GM04504 (cell line): ENCODE results near the gene KRTAP10-12.

Source experiments
- DNase-seq: peaks from one replicate; pipeline ENCODE4 v3.0.0-alpha.2; 2012; ENCODE audit warnings: low read depth

Gene KRTAP10-12

DNA sequence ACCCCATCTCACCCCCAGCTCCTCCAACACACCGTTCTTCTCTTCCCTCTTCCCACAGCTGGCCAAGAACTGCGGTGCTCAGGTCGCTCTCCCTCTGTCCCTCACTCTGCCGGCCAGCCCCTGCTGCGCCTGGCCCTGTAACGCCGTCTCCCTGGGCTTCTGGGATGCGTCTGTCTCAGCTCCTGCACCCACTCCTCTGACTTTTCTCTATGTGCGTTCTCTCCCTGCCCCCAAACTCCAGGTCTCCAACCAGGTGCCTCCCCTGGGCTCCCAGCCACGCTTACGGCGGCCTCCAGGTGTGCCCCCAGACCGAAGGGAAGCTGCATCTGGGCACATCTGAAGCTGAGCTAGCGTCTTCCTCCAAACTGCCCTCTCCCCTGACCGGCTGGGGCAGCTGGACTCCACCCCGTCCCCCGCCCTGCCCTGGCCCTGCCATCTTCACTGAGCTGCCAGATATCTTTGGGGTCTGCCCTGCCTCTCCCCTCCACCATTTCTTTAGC lies 2.6 kb downstream of the KRTAP10-12 start:
- DNase-seq: no peak

DNA sequence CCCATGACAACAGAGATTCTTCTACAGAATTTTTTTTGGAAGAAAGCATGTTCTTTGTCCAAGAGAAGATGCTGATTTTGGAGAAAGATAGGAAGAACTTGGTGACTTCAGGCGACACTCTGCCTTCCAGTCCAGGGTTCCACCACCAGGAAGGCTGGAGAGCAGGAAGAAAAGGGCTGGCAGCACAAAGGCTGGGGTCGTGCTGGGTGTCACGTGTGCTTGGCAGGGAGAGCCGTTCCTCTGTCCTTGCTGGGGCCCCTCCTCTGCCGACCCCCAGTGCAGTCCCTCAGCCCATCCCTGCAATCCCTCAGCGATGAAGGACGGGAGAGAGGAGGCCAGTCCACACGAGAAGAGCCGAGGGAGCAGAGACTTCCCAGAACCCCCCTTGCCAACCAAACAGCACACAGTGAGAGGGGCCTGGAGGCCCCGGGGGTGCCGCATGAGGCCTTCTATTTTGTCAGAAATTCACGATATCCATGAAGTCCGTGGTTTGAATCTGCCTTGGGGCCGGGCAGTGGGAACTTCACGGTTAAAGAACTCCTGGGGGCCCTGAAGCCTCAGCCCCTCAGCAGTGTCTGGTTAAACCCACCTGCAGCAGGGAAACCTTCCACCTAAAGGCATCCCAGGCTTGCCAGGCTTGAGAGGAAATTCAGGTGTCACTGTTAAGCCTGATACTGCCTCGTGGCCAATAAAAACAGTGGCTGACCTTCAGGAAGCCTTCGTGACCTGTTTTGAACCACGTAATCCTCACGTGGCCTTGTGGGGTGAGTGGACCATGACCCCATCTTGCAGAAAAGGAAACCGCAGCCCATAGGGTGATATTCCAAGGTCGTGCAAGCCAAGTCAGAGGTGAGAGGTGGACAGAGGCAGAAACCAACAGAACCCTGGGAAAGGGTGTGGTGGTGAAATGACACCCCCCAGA lies 3.4 kb downstream of the KRTAP10-12 start:
- no peak for DNase-seq

DNA sequence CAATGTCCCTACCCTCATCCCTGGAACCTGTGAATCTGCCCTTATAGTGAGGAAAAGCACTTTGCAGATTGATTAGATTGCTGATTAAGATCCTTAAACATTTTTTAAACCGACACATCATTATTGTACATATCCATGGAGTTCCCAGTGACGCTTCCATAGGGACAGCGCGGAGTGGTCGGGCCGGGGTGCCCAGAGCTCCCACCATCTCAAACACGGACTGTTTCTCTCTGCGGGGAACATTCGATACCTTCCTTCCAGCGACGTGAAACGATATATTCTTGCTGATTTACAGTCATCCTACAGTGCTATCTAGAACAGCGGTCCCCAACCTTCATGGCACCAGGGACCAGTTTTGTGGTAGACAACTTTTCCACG lies 4.0 kb downstream of the KRTAP10-12 start:
- no peak for DNase-seq

DNA sequence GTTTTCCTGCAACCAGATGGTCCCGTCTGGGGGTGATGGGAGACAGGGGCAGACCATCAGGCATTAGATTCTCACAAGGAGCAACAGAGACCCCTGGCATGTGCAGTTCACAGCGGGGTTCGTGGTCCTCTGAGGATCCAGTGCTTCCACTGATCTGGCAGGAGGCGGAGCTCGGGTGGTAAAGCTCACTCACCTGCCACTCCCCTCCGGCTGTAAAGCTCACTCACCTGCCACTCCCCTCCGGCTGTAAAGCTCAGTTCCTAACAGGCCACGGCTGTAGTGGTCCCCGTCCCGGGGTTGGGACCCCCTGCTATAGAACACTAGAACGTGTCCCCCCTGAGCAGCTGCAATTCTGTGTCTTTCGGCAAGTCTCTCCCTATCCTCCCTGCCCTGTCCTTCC lies 4.6 kb downstream of the KRTAP10-12 start:
- no peak for DNase-seq

DNA sequence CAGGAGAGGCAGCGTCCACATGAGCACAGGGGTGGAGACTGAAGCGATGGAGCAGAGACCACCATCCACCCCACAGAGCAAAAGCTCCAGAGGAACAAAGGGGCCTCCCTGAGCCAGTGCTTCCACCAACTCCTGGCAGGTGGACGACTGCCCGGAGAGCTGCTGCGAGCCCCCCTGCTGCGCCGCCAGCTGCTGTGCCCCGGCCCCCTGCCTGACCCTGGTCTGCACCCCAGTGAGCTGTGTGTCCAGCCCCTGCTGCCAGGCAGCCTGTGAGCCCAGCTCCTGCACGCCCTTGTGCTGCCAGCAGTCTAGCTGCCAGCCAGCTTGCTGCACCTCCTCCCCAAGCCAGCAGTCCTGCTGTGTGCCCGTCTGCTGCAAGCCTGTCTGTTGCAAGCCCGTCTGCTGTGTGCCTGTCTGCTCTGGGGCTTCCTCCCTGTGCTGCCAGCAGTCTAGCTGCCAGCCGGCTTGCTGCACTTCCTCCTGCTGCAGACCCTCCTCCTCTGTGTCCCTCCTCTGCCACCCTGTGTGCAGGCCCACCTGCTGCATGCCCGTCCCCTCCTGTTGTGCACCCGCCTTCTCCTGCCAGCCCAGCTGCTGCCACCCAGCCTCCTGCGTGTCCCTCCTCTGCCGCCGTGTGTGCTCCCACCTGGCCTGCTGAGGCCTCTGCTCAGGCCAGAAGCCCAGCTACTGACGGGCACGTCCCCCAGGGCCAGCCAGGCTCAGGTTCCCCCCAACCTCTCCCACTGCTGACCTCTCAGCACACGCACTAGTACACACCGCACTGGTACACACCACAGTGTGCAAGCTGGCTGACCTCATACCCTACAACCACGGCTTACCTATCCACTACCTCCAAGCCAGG lies 5.4 kb downstream of the KRTAP10-12 start:
- DNase-seq: no peak

DNA sequence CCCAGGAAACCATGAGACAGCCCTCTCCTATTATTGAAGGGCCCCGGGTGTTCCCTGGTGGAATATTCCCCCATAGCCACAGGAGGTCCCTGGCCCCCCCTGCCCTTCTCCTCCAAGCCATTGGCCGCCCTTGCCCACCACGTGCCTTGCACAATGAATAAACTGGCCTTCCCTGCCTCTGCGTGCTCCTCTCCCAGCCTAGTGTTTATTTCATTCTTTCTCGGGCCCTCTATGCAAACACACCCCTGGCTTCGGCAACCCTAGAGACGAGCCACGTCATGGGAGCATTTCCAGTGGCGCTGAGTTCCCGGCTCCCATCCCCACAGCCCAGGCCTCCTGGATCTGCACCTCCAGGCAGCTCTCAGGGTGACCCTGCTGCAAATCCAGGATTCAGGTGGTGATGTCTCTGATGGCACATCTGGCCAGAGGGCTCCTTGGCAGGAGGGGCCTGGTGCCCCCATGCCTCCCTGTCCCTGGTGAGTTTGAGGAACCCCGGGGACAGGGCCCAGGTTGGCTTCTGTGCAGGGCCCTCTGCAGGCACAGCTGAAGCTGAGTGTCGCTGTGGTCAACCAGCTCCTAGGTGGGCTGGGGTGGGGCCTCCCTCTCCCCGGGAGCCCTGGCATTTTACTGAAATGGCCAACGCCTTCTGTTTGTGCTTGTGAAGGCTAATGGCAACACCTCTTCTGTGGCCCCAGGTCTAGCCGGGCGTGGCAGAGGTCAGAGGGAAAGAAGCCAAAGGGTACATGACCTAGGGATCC lies 6.2 kb downstream of the KRTAP10-12 start:
- DNase-seq: no peak

DNA sequence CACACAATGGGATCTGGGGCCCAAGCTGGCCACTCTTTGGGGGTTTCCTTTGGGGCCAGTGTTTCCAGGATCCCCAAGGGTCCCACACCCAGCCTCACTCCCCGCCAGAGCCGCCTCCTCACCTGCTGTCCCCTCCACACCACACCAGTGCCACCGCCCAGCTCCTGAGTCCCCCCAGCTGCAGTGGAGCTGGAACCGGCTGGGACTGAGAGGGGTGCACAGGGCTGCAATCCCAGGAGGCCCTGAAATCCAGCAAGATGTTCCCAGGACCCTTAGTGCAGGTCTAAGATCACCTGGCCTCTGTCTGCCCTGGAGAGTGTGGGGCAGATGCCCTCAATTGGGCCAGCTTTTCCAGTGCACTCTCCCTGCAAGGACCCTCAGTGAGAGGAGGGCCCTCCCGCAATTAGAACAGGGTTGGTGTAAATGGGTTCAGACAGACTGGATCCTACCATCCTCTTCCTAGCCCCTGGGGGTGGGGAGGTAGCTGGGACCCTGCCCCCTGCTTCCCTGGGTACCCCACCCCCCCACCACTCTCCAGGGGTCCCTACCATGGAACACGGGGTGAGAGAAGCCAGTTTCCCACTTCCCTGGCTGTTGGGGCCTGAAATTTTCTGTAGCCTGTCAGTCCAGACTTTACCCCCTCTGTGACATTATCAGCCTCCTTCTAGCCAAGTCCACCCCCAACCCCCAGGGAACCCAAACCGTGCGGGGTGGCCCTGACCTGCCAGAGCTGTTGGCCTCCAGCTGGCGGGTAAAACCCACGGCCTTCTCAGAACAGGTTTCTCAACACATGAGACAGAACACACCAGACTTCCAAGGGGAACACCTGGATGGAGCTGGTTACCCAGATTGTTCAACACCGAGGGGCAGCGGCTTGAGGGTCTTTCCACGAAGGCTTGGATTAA lies 7.0 kb downstream of the KRTAP10-12 start:
- DNase-seq: no peak

DNA sequence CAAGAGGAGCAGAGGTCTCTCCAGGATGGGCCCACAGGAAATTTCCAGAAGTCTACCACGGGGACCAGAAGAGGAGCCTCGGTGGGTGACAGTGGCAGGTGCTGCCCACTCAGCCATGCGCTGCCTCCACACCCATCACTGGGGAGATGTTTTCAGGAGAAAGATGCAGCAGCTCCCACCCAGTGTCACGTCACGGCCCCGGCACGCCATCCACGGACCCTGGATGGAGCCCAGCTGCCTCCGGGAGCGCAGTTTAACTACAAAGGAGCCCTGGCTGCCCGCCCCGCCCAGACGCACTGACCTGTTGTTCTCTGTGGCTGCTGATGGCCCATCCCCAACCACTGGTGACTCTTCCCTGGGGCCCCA lies 7.6 kb downstream of the KRTAP10-12 start:
- no peak for DNase-seq

DNA sequence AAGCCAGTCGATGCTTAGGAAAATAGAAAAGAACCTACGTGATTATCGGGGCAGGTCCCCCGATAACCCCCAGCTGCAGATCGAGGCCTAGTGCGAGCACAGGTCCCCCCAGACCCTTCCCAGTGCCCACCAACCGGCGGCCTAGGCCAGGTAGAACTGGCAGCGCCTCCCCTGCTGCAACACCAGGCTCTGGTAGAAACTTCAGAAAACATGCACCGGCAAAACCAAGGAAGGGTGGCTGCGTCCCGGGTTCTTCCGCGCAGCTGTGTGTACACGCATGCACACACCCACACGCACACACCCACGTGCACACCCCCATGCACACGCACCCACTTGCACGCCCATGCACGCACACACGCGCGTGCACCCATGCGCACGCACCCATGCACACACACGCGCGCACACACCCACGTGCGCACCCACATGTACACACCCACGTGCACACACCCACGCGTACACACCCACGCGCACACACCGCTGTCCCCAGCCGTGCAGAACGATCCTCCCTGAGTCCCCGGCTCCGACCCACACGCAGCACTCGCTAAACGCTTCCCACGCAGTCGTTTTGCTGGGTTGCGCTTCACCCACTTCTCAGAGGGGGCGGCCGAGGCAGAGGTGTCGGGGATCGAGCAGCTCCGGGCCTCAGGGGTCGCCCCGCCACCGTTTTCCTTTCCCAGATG lies 9.2 kb downstream of the KRTAP10-12 start:
- DNase-seq: no peak

DNA sequence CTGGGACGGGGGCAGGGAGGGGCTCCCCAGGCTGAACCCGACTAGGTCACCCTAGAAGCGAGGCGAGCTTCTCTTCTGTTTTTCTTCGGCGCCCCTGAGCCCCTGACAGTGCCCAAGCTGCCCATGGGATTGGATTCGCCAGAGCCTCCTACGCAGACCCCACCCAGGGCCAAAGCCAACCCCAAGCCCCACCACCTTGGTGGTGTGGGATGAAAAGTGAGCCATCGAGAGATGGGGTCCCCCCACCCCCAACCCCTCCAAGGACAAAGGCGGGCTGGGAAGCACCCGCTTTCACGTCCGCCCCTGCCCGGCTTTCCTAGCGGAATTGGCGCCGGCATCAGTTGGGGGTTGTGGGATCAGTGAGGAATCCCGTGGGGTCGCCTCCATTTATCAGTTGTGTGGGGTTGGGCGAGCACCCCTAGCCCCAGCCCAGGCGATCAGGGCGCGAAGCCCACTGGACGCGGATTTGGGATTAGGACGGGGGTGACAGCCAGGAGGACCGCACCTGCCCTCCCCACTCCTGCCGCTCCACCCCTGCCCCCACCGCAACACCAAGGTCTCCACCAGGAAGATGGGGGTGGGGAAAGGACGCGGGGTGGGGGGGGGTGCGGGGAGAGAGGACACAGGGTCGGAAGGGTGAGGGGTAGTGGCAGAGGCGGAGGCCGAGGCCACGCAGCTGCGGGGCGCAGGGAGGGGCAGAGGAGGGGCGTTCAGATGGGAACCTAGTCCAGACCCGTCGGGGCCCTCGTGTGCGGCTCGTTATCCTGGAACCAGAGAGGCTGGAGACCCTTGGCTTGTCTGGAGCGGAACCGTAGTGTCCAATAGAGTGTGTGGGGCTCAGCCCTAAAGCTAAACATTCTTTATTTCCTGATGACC lies 10.0 kb downstream of the KRTAP10-12 start:
- DNase-seq: no peak

DNA sequence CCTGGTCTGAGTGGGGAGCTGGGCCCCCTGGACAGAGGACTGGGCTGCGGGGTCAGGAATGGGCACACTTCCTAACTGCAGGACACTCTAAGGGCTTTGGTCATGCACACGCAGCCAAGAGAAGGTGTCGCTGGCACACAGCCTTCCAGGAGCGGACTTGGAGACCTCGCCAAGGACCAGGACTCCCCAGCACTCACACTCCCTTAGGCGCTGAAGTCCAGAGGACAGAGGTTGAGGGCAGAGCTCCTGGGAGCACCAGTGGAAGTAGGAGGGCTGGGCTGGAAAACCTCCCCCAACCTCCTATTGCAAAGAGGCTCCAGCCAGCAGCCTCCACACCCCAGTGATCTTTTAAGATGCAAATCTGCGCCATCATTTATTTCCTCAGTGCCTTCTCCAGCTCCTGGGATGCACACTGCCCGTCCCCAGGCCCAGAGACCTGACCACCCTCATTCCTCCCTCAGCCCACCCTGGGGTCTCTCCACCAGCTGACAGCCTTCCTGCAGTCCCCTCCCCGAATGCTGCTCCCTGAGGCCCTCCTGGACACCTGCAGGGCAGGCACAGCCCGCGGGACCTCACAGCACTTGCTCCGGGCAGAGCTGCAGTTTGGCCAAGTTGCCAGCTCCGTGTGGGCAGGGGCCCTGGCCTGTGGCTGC lies 11.4 kb downstream of the KRTAP10-12 start:
- DNase-seq: no peak

DNA sequence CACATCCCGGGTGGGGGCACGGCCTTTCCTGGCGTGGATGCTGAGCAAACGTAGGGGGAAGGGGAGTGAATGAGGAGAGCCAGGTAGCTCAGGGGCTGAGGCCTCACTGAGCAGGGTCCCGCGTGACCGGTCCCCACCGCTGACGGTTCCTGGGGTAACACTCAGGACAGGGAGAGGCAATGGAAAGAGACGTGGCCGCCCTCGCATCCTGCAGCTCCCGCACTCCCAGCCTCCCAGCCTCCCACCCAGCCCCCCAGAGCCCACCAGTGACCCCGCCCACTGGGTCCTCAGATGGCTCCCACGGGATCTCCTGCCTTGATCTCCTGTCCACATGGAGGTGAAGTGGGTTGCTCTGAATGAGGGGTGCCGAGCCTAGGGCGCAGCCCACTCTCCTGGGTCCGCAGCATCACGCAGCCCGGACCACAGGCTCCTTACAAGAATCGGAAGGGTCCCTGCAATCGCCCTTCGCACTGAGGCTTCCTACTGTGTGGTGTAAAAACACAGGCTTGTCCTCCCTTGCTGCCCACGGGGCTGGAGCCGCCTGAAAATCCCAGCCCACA lies 12.0 kb downstream of the KRTAP10-12 start:
- no peak for DNase-seq

DNA sequence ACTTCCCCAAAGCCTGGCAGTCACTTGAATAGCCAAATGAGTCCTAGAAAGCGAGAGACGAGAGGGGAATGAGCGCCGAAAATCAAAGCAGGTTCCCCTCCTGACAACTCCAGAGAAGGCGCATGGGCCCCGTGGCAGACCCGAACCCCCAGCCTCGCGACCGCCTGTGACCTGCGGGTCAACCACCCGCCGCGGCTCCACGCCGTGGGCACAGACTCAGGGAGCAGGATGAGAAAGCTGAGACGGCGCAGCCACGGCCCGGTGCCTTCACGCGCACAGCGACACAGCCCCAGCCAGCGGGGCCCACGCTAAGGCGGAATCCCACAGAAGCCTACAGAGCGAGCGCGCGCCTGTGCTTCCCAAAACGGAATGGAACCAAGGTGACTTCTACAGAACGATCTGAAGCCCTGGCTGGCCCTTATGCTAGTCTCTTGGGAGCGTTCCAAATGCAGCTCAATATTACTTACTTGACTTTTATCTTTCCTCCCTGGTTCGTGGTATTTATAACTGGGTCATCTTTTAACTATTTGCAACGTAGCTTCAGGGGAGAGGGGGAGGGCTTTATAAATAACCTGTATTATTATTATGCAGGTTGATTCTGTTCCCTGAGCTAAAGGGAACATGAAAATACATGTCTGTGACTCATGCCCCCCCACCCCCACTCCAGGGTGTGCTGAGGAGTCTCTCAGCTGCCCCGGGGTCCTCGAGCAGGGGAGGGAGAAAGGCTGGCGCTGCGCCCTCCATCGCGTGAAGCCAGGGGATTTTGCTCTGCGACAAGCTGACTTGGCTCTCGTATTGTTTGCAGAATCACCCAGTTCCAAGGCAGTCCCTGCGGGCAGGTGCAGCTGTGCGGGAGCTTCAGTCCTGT lies 12.7 kb downstream of the KRTAP10-12 start:
- DNase-seq: no peak

DNA sequence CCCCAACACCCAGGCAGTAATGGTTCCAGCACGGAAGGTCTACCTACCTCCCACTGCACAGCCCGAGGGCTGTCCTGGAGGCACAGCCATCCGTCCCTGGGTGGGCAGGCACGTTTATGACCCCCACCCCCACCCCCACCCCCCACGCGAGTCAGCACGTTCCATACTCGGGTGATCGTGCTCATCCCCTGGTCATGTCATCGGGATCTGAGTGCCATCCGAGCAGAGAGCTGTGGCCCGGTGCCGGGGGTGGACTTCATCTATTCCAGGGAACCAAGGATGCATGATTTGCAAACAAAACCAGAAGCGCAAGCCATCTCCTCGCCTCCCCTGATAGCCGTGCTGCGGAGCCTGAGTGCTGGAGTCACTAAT lies 13.3 kb downstream of the KRTAP10-12 start:
- no peak for DNase-seq

DNA sequence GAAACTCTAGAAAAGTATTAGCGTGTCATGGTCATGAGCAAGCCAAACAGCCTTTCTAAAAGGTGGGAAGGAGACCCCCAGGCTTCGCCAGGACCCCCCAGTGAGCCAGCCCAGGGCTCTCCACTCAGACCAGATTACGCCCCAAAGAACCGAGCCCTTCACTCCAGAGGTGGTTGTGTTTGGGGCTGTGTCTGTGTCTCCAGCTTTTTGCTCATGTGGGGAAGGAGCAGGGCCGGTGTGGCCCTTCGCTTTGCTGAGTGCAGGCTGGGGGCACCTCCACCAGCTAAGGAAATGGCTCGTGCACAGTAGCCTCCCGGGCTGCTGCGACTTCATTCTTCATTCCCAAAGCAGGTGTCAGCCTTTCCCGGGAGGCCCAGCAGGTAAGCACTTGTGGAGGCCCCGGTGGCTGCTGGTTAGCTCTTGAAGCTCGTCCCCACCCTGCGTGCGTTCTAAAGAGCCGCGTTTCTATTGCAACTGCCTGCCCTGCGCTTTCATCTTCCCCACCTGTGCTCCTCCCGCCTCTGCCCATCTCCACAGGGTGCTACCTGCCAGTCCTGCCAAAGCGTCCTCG lies 13.9 kb downstream of the KRTAP10-12 start:
- DNase-seq: no peak

DNA sequence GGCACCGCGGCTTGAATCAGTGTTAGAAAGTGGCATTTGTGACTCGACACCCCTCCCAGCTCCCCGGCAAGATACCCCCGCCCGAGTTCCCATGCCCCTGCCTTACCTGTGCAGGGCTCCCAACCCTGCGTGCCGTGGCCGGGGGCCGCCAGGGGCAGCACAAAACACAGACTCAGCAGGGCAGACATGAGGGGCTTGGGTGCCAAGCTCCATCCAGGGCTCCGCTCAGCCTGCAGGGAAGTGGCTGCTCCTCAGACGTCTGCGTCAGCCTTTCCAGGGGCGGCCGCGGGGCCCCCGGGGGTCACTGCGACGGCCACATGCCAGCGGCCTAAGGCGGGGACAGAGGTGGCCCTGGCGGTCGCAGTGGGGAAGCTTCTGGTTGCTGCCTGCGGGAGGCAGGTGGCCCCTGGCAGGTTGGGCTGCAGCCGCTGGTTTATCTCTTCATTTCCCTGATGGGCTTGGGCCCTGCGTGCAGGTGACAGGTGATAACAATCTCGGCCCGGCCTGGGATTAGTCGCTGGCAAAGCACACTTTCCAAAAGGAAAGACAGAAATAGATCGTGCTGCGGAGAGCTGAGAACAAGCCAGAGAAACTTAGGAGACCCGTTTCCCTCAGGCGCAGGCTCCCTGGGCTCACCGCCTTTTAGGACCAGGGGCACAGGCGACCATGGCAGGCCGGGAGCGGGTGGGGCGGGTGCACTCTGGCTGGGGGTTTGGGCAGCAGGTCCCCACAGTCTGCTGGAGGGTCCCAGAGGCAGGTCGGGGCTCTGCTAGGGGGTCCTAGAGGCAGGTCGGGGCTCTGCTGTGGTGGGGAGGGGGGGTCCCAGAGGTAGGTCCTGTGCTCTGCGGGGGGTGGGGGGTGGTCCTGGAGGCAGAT lies 14.6 kb downstream of the KRTAP10-12 start, which contains the start of gene TSPEAR:
Gene TSPEAR, minus strand, starts transcription at position 246 of the 876 bp plus-strand sequence. Its CDS starts 58 bp downstream, at position 188.
- no peak for DNase-seq
